ENCODE results near the gene KXD1.

DNA sequence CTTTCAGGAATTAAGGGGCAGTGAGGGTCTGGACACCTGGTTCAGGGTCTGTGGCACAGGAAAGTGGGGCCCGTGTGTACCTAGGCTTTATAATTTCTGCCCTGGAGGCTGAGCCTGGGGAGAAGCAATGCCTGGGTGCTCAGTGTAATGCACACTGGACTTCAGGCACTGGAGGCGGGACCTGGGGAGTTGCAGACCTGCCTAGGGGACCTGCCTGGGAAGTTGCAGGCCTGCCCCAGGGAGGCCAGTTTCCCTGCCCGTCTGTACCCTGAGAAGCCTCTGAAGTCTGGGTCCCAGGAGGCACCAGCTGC, 52.5 kb downstream of the KXD1 start:
- TF ChIP-seq, protein P1, sequence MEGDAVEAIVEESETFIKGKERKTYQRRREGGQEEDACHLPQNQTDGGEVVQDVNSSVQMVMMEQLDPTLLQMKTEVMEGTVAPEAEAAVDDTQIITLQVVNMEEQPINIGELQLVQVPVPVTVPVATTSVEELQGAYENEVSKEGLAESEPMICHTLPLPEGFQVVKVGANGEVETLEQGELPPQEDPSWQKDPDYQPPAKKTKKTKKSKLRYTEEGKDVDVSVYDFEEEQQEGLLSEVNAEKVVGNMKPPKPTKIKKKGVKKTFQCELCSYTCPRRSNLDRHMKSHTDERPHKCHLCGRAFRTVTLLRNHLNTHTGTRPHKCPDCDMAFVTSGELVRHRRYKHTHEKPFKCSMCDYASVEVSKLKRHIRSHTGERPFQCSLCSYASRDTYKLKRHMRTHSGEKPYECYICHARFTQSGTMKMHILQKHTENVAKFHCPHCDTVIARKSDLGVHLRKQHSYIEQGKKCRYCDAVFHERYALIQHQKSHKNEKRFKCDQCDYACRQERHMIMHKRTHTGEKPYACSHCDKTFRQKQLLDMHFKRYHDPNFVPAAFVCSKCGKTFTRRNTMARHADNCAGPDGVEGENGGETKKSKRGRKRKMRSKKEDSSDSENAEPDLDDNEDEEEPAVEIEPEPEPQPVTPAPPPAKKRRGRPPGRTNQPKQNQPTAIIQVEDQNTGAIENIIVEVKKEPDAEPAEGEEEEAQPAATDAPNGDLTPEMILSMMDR (IDR thresholded peaks at IDR 0.05) = no peak
- TF ChIP-seq EZH2 (IDR thresholded peaks at IDR 0.05; ENCODE audit: borderline replicate concordance, insufficient read depth, low read depth, low read length, poor library complexity, severe bottlenecking) = no peak

All from B cell (primary cell).